Measurements from ENCODE around the gene DYRK4. TPM values are rescaled to one million over a fixed set of nuclear protein-coding genes. Genes with fewer than 3 reads are reported as not detected.

Gene DYRK4
- total RNA-seq, 4 donors from 2014 or later: 20.1 to 28.9 (median 21.1) TPM

GRCh38 chr12:4591180-4591687, 29.2 kb downstream of the DYRK4 start:
- H3K4me3 ChIP-seq: no peak overlapping the region
- no peak for TF ChIP-seq POLR2A (IDR thresholded peaks at IDR 0.05)
- no peak overlapping the region for H3K27ac ChIP-seq
- intact Hi-C loops (cut with DNase I; ENCODE audit: low total_unique reads): no loop called here
- no peaks in the 10 kb centered on the region for H3K9me3 ChIP-seq
- in situ Hi-C loops (cut with MboI; ENCODE audit: low sequenced_read_pairs in 4 of 4): no loop called here
- no peaks in the 10 kb centered on the region for H3K36me3 ChIP-seq
- DNase-seq (no peak), ATAC-seq (no peak)
- no peaks in the 10 kb centered on the region for H3K4me1 ChIP-seq
- peaks cover 0 to 3% (median 0%) of the 10 kb centered on the region in 3 donors for H3K27me3 ChIP-seq

GRCh38 chr12:4595881-4596280, 33.9 kb downstream of the DYRK4 start:
- H3K9me3 ChIP-seq: no peaks in the 10 kb centered on the region
- H3K4me3 ChIP-seq: no peak overlapping the region
- no peaks in the 10 kb centered on the region for H3K36me3 ChIP-seq
- TF ChIP-seq POLR2A (IDR thresholded peaks at IDR 0.05): no peak
- DNase-seq (no peak), ATAC-seq (no peak)
- H3K27ac ChIP-seq: no peak overlapping the region
- in situ Hi-C loops (cut with MboI; ENCODE audit: low sequenced_read_pairs in 4 of 4): no loop called here
- intact Hi-C loops (cut with DNase I; ENCODE audit: low total_unique reads): no loop called here
- H3K27me3 ChIP-seq: no peaks in the 10 kb centered on the region
- no peaks in the 10 kb centered on the region for H3K4me1 ChIP-seq

- Histone ChIP-seq H3K27me3 (no peaks in the 10 kb centered on the region), H3K9me3 (no peaks in the 10 kb centered on the region), H3K36me3 (no peaks in the 10 kb centered on the region), H3K4me3 (no peak overlapping the region), H3K27ac (no peak overlapping the region), H3K4me1 (peaks cover 8 to 19% of the 10 kb centered on the region in 2 donors)
- ATAC-seq: no peak
- in situ Hi-C loops (cut with MboI; ENCODE audit: low sequenced_read_pairs in 4 of 4) (no loop called here), intact Hi-C loops (cut with DNase I; ENCODE audit: low total_unique reads) (loop anchor here (5.0 kb wide), 1 partner anchor 66 kb away; the partner anchor contains the start of gene RAD51AP1)
- TF ChIP-seq CTCF (IDR thresholded peaks at IDR 0.05 in 4 of 5, conservative IDR thresholded peaks at IDR 0.05 in 1 of 5): no peak
- no peak for TF ChIP-seq POLR2A (IDR thresholded peaks at IDR 0.05)
- DNase-seq: no peak
Measured at GRCh38 chr12:4603421-4603820, 41.4 kb downstream of the DYRK4 start.

- TF ChIP-seq POLR2A (IDR thresholded peaks at IDR 0.05) (no peak), CTCF (IDR thresholded peaks at IDR 0.05 in 4 of 5, conservative IDR thresholded peaks at IDR 0.05 in 1 of 5) (no peak)
- Histone ChIP-seq H3K27ac (no peak overlapping the region), H3K27me3 (no peaks in the 10 kb centered on the region), H3K36me3 (no peaks in the 10 kb centered on the region), H3K4me3 (no peak overlapping the region), H3K4me1 (peaks cover 8 to 19% of the 10 kb centered on the region in 2 donors), H3K9me3 (no peaks in the 10 kb centered on the region)
- in situ Hi-C loops (cut with MboI; ENCODE audit: low sequenced_read_pairs in 4 of 4) (no loop called here), intact Hi-C loops (cut with DNase I; ENCODE audit: low total_unique reads) (loop anchor here (1.0 to 5.0 kb wide), 4 partner anchors 45 to 283 kb away; partner anchors contain the start of genes AKAP3, NDUFA9, RAD51AP1 and TIGAR)
- no peak for DNase-seq
- ATAC-seq: no peak
Measured at GRCh38 chr12:4603946-4604345, 41.9 kb downstream of the DYRK4 start.

- no peak for TF ChIP-seq POLR2A (IDR thresholded peaks at IDR 0.05)
- TF ChIP-seq CTCF (IDR thresholded peaks at IDR 0.05 in 4 of 5, conservative IDR thresholded peaks at IDR 0.05 in 1 of 5): peak; percentile 75 to 95 (median 91)
- Histone ChIP-seq H3K36me3 (no peaks in the 10 kb centered on the region), H3K9me3 (no peaks in the 10 kb centered on the region), H3K27ac (peak overlapping the region; percentile 73 to 87 (median 82)), H3K27me3 (no peaks in the 10 kb centered on the region), H3K4me3 (peak overlapping the region; percentile 85 to 94 (median 89)), H3K4me1 (peaks cover 8 to 19% of the 10 kb centered on the region in 2 donors)
- ATAC-seq (peak; percentile 99 to 100), DNase-seq (peak; percentile 72 to 75)
- in situ Hi-C loops (cut with MboI; ENCODE audit: low sequenced_read_pairs in 4 of 4): no loop called here
- intact Hi-C loops (cut with DNase I; ENCODE audit: low total_unique reads): loop anchor here (1.0 to 5.0 kb wide), 4 partner anchors 44 to 283 kb away; partner anchors contain the start of genes AKAP3, NDUFA9, RAD51AP1 and TIGAR
Measured at GRCh38 chr12:4604684-4605193, 42.7 kb downstream of the DYRK4 start.

Measured in gastrocnemius medialis (tissue), 4 donors.